Ovary (tissue), 9 donors: Measurements from ENCODE around the gene SLC9A3. TPM values are rescaled to one million over a fixed set of nuclear protein-coding genes. Genes with fewer than 3 reads are reported as not detected.

ENCODE experiments used
- DNase-seq, 5 donors: peaks; one replicate each; pipeline ENCODE4 v3.0.0-alpha.2; 2019 to 2020
- H3K27ac ChIP-seq, 2 donors: fragments of 200-600 bp; one replicate each; pipeline versions ENCODE4 v1.5.1 to v1.8.0; 2019 to 2022
- H3K27me3 ChIP-seq: fragments of 200-600 bp; one replicate; pipeline ENCODE4 v1.8.0; 2022
- H3K36me3 ChIP-seq: fragments of 200-600 bp; sonication (generic); one replicate; pipeline ENCODE4 v1.5.1; 2019
- H3K4me1 ChIP-seq: one replicate; pipeline ENCODE4 v1.8.1; 2013; ENCODE audit warnings: mild to moderate bottlenecking, moderate library complexity; ENCODE audit not compliant: insufficient read depth
- H3K4me3 ChIP-seq: fragments of 200-600 bp; sonication (generic); one replicate; pipeline ENCODE4 v1.5.1; 2017
- H3K9me3 ChIP-seq, 2 donors: fragments of 200-600 bp in 1 of 2; sonication (generic) in 1 of 2; one replicate each; pipeline versions ENCODE4 v1.5.1 to v1.8.1; 2013 to 2019; ENCODE audit warnings: mild to moderate bottlenecking in 1 of 2, moderate library complexity in 1 of 2
- CTCF ChIP-seq, 3 donors: fragments of 450-650 bp in 2 of 3; fragments of 200-600 bp in 1 of 3; IDR thresholded peaks; one replicate each; pipeline versions ENCODE4 v1.5.1 to v1.8.0; 2016 to 2022; ENCODE audit warnings: antibody characterized with exemption in 3 of 3, mild to moderate bottlenecking in 1 of 3
- EP300 ChIP-seq: sonication (generic); formaldehyde crosslinking; IDR thresholded peaks from one replicate; pipeline ENCODE4 v1.6.1; 2017; ENCODE audit warnings: antibody characterized with exemption
- POLR2A ChIP-seq: fragments of 450-650 bp; IDR thresholded peaks from one replicate; pipeline ENCODE4 v1.6.1; 2017; ENCODE audit warnings: antibody characterized with exemption, mild to moderate bottlenecking, moderate library complexity
- WGBS, 3 donors: extraction: QIAGEN DNeasy Blood & Tissue Kit in 1 of 3; methylation state at CpG; one replicate each; pipeline versions ENCODE4 v1.1.5 to v1.1.7; 2013 to 2017; 5-methylcytosine and 5-hydroxymethylcytosine counted together
- intact Hi-C, 4 donors: fragments of 100-400 bp; cut with DNase I; formaldehyde crosslinking; loops; one replicate each; pipeline versions ENCODE4 v1.11.0 to v1.15.1; 2022 to 2023
- polyA plus RNA-seq, 2 donors: library from polyadenylated mRNA; stranded (reverse); fragments of 200-250 nt in 1 of 2; fragments of 350-450 nt in 1 of 2; fragmentation: Illumina TruSeq in 1 of 2; extraction: RNeasy Lipid Tissue Mini Kit (QIAGEN cat#74804) in 1 of 2; gene quantifications; one replicate each; pipeline ENCODE4 v1.2.3, GENCODE V29; 2013 to 2014
- total RNA-seq, 7 donors: library from RNA; depleted of rRNA in 2 of 7; stranded (reverse); fragments of >200 nt in 2 of 7; fragmentation: NEBNext Ultra II Directional in 3 of 7; extraction: Animal tissue kit (Norgen Biotek cat#: 25700) in 3 of 7; gene quantifications; one replicate each; pipeline versions ENCODE4 v1.1.0 to v1.2.4, GENCODE V29; 2016 to 2023
- donor health status: DM: no; HTN: no; CAD: no; lungs with moderate emphysema.
- donor health status: DM: no; HTN: no; CAD: no.
- donor health status: Bipolar disorder and iron deficiency.
- donor health status: DM: yes; HTN: yes; CAD: no.
- donor health status: DM: no; HTN: no; CAD: no.
- donor health status: DM: yes; HTN: yes; CAD: no.

SLC9A3 gene
- total and polyA plus RNA-seq, 9 donors, result 1.2 to 3.6 (median 1.9) TPM

- intact Hi-C loops, result no loop called here
- DNase-seq, result no peak
- Histone ChIP-seq H3K9me3 (no peaks in the 10 kb centered on the region), H3K4me1 (peaks cover 8% of the 10 kb centered on the region), H3K27ac (no peak overlapping the region), H3K36me3 (no peaks in the 10 kb centered on the region), H3K27me3 (no peaks in the 10 kb centered on the region), H3K4me3 (no peak overlapping the region)
- TF ChIP-seq EP300 (no peak), CTCF (IDR thresholded peaks at IDR 0.05) (no peak)
- WGBS, 3 donors, result 57 to 67% (median 66%) methylated on average over 17 to 18 of the region's 18 CpGs
Observed at GRCh38 chr5:478982-479535, 45.2 kb downstream of the SLC9A3 start.

GRCh38 chr5:478369-478981 lies 45.8 kb downstream of the SLC9A3 start:
- Histone ChIP-seq H3K27me3 (no peaks in the 10 kb centered on the region), H3K4me3 (no peak overlapping the region), H3K36me3 (no peaks in the 10 kb centered on the region), H3K4me1 (peaks cover 8% of the 10 kb centered on the region), H3K27ac (no peak overlapping the region), H3K9me3 (no peaks in the 10 kb centered on the region)
- DNase-seq, result no peak
- WGBS, 3 donors, result 40 to 53% (median 49%) methylated on average over 15 to 18 of the region's 18 CpGs
- intact Hi-C loops, result no loop called here
- TF ChIP-seq CTCF (IDR thresholded peaks at IDR 0.05) (no peak), EP300 (no peak), POLR2A (no peak)

- no peaks in the 10 kb centered on the region for H3K36me3 ChIP-seq
- no peak overlapping the region for H3K27ac ChIP-seq
- H3K27me3 ChIP-seq, result no peaks in the 10 kb centered on the region
- 70 to 80% (median 76%) methylated on average over 13 of the region's 13 CpGs for WGBS, 3 donors
- peaks cover 8% of the 10 kb centered on the region for H3K4me1 ChIP-seq
- no peak for DNase-seq
- H3K9me3 ChIP-seq, result no peaks in the 10 kb centered on the region
- intact Hi-C loops, result no loop called here
- no peak overlapping the region for H3K4me3 ChIP-seq
- TF ChIP-seq POLR2A, result no peak
- no peak for TF ChIP-seq EP300
- TF ChIP-seq CTCF (IDR thresholded peaks at IDR 0.05), result no peak
Observed at GRCh38 chr5:477871-478270, 46.4 kb downstream of the SLC9A3 start.

GRCh38 chr5:477247-477646 lies 47.0 kb downstream of the SLC9A3 start:
- intact Hi-C loops, result no loop called here
- H3K36me3 ChIP-seq, result no peaks in the 10 kb centered on the region
- TF ChIP-seq POLR2A (no peak), CTCF (IDR thresholded peaks at IDR 0.05) (no peak), EP300 (no peak)
- no peak overlapping the region for H3K4me3 ChIP-seq
- no peaks in the 10 kb centered on the region for H3K27me3 ChIP-seq
- no peaks in the 10 kb centered on the region for H3K9me3 ChIP-seq
- H3K27ac ChIP-seq, result no peak overlapping the region
- 64 to 70% (median 64%) methylated on average over 18 to 19 of the region's 19 CpGs for WGBS, 3 donors
- DNase-seq, result no peak
- peaks cover 8% of the 10 kb centered on the region for H3K4me1 ChIP-seq
